Ascending aorta (tissue), 2 donors: ENCODE results near the gene GBA2. TPM values are rescaled to one million over a fixed set of nuclear protein-coding genes. Genes with fewer than 3 reads are reported as not detected.

Source experiments
- DNase-seq, 2 donors: peaks; one replicate each; pipeline ENCODE4 v3.0.0-alpha.2; 2019; ENCODE audit warnings: low spot score in 2 of 2
- H3K27ac ChIP-seq, 2 donors: fragments of 200-600 bp; sonication (generic); one replicate each; pipeline ENCODE4 v1.5.1; 2016 to 2017; ENCODE audit warnings: mild to moderate bottlenecking in 1 of 2
- H3K27me3 ChIP-seq: fragments of 200-600 bp; sonication (generic); one replicate; pipeline ENCODE4 v1.5.1; 2017
- H3K36me3 ChIP-seq, 2 donors: fragments of 200-600 bp; sonication (generic); one replicate each; pipeline ENCODE4 v1.5.1; 2016
- H3K4me1 ChIP-seq, 2 donors: fragments of 200-600 bp; sonication (generic); one replicate each; pipeline ENCODE4 v1.5.1; 2016 to 2017; ENCODE audit warnings: mild to moderate bottlenecking in 1 of 2
- H3K4me3 ChIP-seq, 2 donors: fragments of 200-600 bp; sonication (generic); one replicate each; pipeline ENCODE4 v1.5.1; 2016 to 2017; ENCODE audit warnings: mild to moderate bottlenecking in 1 of 2
- H3K9me3 ChIP-seq, 2 donors: fragments of 200-600 bp; sonication (generic); one replicate each; pipeline ENCODE4 v1.5.1; 2016
- CTCF ChIP-seq, 3 experiments: fragments of 200-600 bp in 2 of 3; fragments of 450-650 bp in 1 of 3; sonication (generic) in 2 of 3; IDR thresholded peaks; one replicate each; pipeline ENCODE4 v1.5.1; 2016 to 2019; ENCODE audit warnings: antibody characterized with exemption in 3 of 3, mild to moderate bottlenecking in 1 of 3, moderate library complexity in 1 of 3
- intact Hi-C: fragments of 100-400 bp; cut with DNase I; formaldehyde crosslinking; loops from one replicate; pipeline ENCODE4 v1.15.1; 2023
- total RNA-seq: library from RNA; depleted of rRNA; stranded (reverse); fragments of >200 nt; gene quantifications from one replicate; pipeline ENCODE4 v1.1.0, GENCODE V29; 2016

The GBA2 gene
- total RNA-seq, 1 donor from 2014 or later: 40.7 TPM

GRCh38 chr9:35743880-35744518, 5.0 kb downstream of the GBA2 start:
- no peaks in the 10 kb centered on the region for H3K27me3 ChIP-seq
- no peak overlapping the region for H3K4me3 ChIP-seq
- no peak for TF ChIP-seq CTCF (IDR thresholded peaks at IDR 0.05)
- intact Hi-C loops: no loop called here
- peaks cover 49 to 54% of the 10 kb centered on the region in 2 donors for H3K36me3 ChIP-seq
- H3K27ac ChIP-seq: peak overlapping the region; percentile 2 to 33
- DNase-seq: peak in 1 of 2 donors; percentile 40
- H3K9me3 ChIP-seq: no peaks in the 10 kb centered on the region
- peaks cover 10 to 28% of the 10 kb centered on the region in 2 donors for H3K4me1 ChIP-seq

GRCh38 chr9:35743452-35743851, 5.6 kb downstream of the GBA2 start:
- H3K36me3 ChIP-seq: peaks cover 54 to 59% of the 10 kb centered on the region in 2 donors
- no peak overlapping the region for H3K27ac ChIP-seq
- intact Hi-C loops: no loop called here
- H3K27me3 ChIP-seq: no peaks in the 10 kb centered on the region
- no peak overlapping the region for H3K4me3 ChIP-seq
- H3K9me3 ChIP-seq: no peaks in the 10 kb centered on the region
- no peak for DNase-seq
- TF ChIP-seq CTCF (IDR thresholded peaks at IDR 0.05): no peak
- H3K4me1 ChIP-seq: peaks cover 10 to 28% of the 10 kb centered on the region in 2 donors

GRCh38 chr9:35741740-35742139, 7.3 kb downstream of the GBA2 start:
- no peaks in the 10 kb centered on the region for H3K9me3 ChIP-seq
- peaks cover 4 to 19% of the 10 kb centered on the region in 2 donors for H3K4me1 ChIP-seq
- H3K27ac ChIP-seq: no peak overlapping the region
- peaks cover 71 to 76% of the 10 kb centered on the region in 2 donors for H3K36me3 ChIP-seq
- no peak for TF ChIP-seq CTCF (IDR thresholded peaks at IDR 0.05)
- H3K4me3 ChIP-seq: no peak overlapping the region
- no peaks in the 10 kb centered on the region for H3K27me3 ChIP-seq
- DNase-seq: peak in 1 of 2 donors; percentile 39
- intact Hi-C loops: no loop called here

- Histone ChIP-seq H3K4me3 (no peak overlapping the region), H3K36me3 (peaks cover 84 to 91% of the 10 kb centered on the region in 2 donors), H3K27ac (no peak overlapping the region), H3K9me3 (no peaks in the 10 kb centered on the region), H3K4me1 (peaks cover 0 to 13% of the 10 kb centered on the region in 2 donors), H3K27me3 (no peaks in the 10 kb centered on the region)
- intact Hi-C loops: no loop called here
- DNase-seq: no peak
- no peak for TF ChIP-seq CTCF (IDR thresholded peaks at IDR 0.05)
Observed at GRCh38 chr9:35740243-35740642, 8.8 kb downstream of the GBA2 start.

GRCh38 chr9:35738924-35739323, 10.1 kb downstream of the GBA2 start:
- Histone ChIP-seq H3K27ac (no peak overlapping the region), H3K4me3 (no peak overlapping the region), H3K36me3 (peaks cover 82 to 90% of the 10 kb centered on the region in 2 donors), H3K4me1 (peaks cover 2 to 11% of the 10 kb centered on the region in 2 donors), H3K27me3 (no peaks in the 10 kb centered on the region), H3K9me3 (no peaks in the 10 kb centered on the region)
- no peak for DNase-seq
- TF ChIP-seq CTCF (IDR thresholded peaks at IDR 0.05): no peak
- intact Hi-C loops: loop anchor here (5.0 to 10.0 kb wide), 2 partner anchors 143 to 624 kb away; partner anchors contain the start of gene ATOSB
